KBM-7 (cell line): ENCODE measurements around the gene NDUFAF3.

ENCODE experiments used
- DNase-seq: peaks from one replicate; pipeline ENCODE4 v3.0.0-alpha.2; 2015
- in situ Hi-C: fragments of 300-500 bp; cut with MboI; formaldehyde crosslinking; loops from 2 replicates; pipeline ENCODE4 v1.14.3; 2020; ENCODE audit warnings: low sequenced_read_pairs, low pct_unique_long_range_greater_than_20kb, mixed read lengths

The NDUFAF3 gene

DNA sequence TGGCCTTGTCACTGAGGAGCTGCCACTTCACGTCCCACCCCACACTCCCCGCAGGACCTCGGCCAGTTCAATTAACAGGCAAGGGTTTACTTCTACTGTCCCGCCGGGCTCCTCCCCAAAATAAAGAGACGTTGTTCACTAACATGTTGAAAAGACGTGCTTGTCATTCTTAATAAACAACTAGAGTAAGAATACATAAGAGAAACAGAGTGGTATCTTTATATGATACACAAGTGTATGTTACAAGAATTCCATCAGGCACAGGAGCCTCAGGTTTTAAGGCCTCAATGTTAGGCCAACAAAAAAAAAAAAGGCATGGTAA, 7.6 kb downstream of the NDUFAF3 start:
- in situ Hi-C loops = no loop called here
- DNase-seq = no peak

DNA sequence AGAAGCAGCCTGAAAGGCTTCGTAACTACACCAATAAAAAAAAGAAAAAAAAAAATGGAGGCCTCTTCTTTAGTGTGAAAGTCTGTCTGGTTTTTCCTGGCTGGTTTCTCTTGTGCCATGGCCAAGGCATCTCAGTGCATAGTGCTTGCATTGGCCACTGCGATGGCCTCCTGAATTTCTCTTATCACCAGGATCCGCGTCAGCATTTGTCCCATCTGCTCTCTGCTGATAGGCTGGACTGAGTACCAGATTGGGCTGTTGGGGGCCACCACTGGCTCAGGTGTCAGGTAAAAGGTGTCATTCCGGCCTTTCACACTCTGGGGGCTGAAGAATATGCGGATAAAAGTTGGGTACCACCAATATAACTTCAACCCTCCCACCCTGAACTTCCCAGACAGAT, 8.4 kb downstream of the NDUFAF3 start:
- no peak for DNase-seq
- in situ Hi-C loops = no loop called here

DNA sequence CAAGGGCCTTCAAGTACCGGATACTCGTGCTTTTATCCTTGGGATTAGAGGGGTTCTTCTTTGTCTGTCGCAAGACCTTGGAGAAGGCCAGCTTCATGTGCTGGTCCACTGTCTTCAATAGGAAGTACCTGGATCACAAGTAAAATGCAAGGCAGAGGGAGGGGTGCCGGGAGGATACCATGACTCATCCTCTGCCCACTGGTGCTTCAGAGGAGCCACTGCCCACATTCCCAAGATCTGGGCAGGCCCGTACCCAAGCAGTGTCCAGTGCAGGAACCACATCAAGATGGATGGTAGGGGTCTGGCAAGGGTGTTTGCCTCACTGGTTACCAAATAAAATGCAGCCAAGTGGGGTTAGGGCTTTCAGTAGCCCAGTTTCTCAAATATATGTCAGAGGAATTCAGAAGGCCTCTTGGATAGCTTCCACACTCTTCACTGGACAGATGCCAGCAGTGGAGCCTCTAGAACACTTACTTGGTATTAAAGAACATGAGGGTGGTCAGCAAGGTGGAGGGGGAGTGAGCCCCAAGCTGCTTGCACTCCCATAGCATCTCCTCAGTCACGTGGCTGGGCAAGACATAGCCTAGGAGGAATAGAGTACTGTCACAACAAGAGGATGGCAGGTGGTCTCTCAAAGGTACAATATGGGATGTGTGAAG, 10.9 kb downstream of the NDUFAF3 start:
- in situ Hi-C loops = no loop called here
- DNase-seq = no peak

DNA sequence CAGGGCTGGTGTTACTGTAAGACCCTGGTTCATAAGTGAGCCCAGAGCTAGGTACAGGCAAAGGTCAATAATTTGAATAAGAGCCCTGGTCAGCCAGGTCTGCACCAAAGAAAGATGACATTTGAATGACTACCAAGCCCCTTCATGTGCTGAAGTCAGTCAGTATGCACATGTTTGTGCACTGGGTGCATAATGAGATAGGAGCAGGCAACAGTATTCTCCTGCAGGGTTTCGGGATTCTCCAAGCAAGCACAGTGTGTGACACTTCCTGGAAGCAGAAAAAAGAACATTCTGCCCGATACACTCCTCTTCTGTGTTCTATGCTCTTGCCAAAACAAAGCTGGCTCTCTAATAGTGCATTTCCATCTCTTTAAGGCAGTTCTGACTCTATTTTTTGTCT, 12.7 kb downstream of the NDUFAF3 start:
- in situ Hi-C loops = no loop called here
- no peak for DNase-seq

DNA sequence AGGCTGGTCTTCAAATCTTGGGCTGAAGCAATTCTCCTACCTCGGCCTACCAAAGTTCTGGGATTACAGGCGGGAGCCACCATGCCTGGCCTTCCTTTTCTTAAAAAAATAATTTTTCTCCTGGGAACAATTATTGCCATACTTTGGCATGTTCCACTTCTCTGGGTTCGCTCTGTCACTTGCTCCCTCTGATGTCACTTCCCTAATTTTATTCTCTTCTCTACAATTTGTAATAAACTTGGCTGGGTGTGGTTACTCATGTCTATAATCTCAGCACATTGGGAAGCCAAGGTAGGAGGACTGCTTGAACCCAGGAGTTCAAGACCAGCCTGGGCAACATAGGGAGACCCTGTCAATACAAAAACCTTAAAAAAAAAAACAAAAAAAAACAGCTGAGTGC, 13.4 kb downstream of the NDUFAF3 start:
- DNase-seq = no peak
- in situ Hi-C loops = no loop called here

DNA sequence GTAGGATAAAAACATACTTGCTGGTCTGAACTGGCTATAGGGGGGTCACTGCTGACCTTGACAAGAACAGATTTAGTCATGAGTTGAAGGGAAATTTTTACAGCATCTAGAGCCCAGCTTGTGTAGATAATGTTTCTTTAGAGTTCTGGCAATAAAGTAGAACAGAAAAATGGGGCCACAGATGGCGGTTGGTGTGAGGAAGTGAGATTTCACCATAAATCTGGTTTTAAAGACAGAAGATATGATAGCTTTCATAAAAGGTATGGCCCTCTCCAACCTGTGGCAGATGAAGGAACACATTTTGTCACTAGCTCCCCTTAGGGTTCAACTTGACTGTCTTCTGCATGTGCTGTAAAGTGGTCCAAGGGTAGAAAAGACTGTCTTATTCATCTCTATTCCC, 31.6 kb downstream of the NDUFAF3 start:
- DNase-seq = no peak

DNA sequence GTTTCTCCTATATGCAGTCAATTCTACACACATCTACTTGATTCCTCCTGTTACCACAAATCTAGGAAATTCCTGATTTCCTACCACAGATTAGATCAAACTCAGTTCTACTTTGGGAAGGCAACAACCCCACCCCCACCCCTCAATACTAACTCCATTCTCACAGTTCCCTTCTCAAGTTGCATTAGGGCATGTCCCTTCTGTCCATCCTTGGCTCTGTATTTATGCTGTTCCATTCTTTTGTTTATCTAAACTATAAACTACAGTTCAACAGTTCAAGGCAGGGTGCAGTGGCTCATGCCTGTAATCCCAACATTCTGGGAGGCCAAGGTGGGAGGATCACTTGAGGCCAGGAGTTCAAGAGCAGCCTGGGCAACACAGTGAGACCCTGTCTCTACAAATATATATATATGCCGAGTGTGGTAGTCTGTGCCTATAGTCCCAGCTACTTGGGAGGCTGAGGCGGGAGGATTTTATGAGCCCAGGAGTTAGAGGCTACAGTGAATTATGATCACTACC, 32.5 kb downstream of the NDUFAF3 start:
- DNase-seq = no peak
- in situ Hi-C loops = no loop called here

More for the DNA sequence above, 31.6 kb downstream of the NDUFAF3 start:
- in situ Hi-C loops = no loop called here

DNA sequence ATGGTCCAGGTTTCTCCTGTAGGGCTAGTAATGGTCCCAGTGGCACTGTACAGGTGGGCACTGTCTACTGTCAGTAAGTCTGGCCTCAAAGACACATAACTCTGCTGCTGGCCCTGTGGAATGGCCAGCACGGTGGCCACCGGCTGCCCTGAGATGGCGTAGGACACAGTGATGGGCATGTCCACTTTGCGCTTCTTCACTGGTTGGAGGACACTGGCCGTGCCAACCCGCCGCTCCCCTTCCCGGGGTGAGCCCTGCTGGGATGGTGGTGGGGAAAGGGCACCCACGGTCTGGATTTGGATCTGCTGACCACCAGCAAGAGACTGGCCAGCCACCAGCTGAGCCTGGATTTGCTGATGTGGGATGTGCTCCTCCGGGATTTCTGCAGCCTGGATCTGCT, 35.3 kb downstream of the NDUFAF3 start:
- DNase-seq = no peak
- in situ Hi-C loops = no loop called here

DNA sequence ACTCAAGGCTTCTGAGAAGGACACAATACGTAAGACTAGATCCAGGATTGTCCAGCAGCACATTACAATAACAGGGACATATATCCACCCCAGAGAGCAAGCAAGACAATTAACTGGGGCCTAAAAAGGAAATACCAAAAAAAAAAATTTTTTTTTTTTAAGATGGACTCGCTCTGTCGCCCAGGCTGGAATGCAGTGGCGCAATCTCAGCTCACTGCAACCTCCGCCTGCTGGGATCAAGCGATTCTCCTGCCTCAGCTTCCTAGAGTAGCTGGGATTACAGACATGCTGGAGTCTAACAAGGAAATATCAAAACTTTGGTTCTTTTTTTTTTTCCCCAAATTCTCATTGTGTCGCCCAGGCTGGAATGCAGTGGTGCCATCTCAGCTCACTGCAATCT, 36.1 kb downstream of the NDUFAF3 start:
- in situ Hi-C loops = no loop called here
- no peak for DNase-seq
